ENCODE results near the gene TYW5. TPM values are rescaled to one million over a fixed set of nuclear protein-coding genes. Genes with fewer than 3 reads are reported as not detected.

The TYW5 gene
- total RNA-seq, 5 donors from 2014 or later (not counting 1 experiment from before 2014, with no cell fraction given): 7.9 to 13.1 (median 9.4) TPM

DNA sequence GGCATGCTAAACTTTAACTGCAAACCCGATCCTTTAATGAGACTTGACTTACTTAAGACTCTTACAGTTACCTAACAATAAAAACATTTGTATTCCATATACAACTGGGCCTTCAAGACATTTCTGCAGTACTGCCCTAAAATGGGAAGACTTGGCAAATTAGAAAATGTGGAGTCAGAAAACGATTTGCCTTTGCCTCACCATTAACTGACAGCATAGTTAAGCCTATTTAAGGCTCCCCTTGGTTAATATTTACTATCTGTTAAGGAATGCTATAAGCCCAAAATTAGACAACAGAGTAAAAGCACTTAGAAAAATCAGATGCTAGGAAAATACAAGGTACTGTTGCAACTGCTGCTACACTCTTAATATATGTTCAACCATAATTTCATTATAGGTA lies 18.7 kb downstream of the TYW5 start:
- CTCF ChIA-PET: no interaction called here
- POLR2A ChIA-PET: interaction anchor here in 1 of 2 donors (0.6 kb wide), 1 partner anchor 18 kb away, joined by 4 read pairs; no protein-coding TSS in a partner anchor
- no peaks in the 10 kb centered on the region for H3K9me3 ChIP-seq
- H3K4me3 ChIP-seq (ENCODE audit: control insufficient read depth in 1 of 2, extremely low read depth in 1 of 2, low read length in 1 of 2): no peak overlapping the region
- Mint-ChIP-seq H3K4me1 (peaks cover 0 to 4% (median 2%) of the 10 kb centered on the region in 3 donors), H3K27me3 (no peaks in the 10 kb centered on the region), H3K9me3 (no peaks in the 10 kb centered on the region), H3K27ac (no peak overlapping the region), H3K36me3 (peaks cover 19% of the 10 kb centered on the region), H3K4me3 (no peak overlapping the region)
- WGBS (ENCODE audit: insufficient coverage): no CpG with 5 or more reads among the region's 2 CpGs
- H3K4me1 ChIP-seq (ENCODE audit: control insufficient read depth in 1 of 2, extremely low read depth in 1 of 2, insufficient read depth in 2 of 2, low read length in 2 of 2): no peaks in the 10 kb centered on the region
- no peaks in the 10 kb centered on the region for H3K27me3 ChIP-seq (replicated peaks in 1 of 2; ENCODE audit: control insufficient read depth in 2 of 2, extremely low read depth in 1 of 2, insufficient read depth in 2 of 2, low read length in 1 of 2)
- H3K27ac ChIP-seq (ENCODE audit: low read length): no peak overlapping the region
- peaks cover 0 to 36% of the 10 kb centered on the region in 2 donors for H3K36me3 ChIP-seq (ENCODE audit: control insufficient read depth in 2 of 2, extremely low read depth in 1 of 2, insufficient read depth in 1 of 2, low read length in 1 of 2)
- DNase-seq (no peak), ATAC-seq (replicated peaks in 1 of 4) (no peak)

DNA sequence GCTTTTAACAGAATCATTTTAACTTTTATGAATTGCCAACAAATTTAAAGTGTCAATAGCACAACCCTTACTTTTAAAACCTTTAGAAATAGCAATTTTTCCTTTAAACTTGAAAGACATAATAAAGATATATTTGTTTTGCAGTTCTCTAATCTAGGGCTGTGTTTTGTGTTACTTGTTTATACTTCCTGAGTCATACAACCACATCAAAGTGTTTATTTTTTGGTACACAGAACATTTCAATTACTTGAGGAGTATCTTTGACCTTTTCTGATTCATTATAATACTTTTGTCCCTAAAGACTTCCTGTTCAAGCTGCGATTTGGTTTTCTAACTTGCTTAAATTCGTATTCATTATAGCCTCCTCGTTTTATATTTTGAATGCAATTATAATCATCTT lies 21.8 kb downstream of the TYW5 start:
- ChIA-PET CTCF (interaction anchor here in 1 of 2 donors (0.7 kb wide), 1 partner anchor 55 kb away, joined by 3 read pairs; no protein-coding TSS in a partner anchor), POLR2A (interaction anchor here in 1 of 2 donors (0.6 to 0.8 kb wide), 2 partner anchors 17 to 643 kb away, joined by 3 to 7 read pairs; no protein-coding TSS in a partner anchor)
- no peaks in the 10 kb centered on the region for H3K27me3 ChIP-seq (replicated peaks in 1 of 2; ENCODE audit: control insufficient read depth in 2 of 2, extremely low read depth in 1 of 2, insufficient read depth in 2 of 2, low read length in 1 of 2)
- H3K4me3 ChIP-seq (ENCODE audit: control insufficient read depth in 1 of 2, extremely low read depth in 1 of 2, low read length in 1 of 2): no peak overlapping the region
- H3K9me3 ChIP-seq: no peaks in the 10 kb centered on the region
- Mint-ChIP-seq H3K27me3 (no peaks in the 10 kb centered on the region), H3K27ac (peak overlapping the region; percentile 15 to 28), H3K4me3 (no peak overlapping the region), H3K36me3 (peaks cover 19% of the 10 kb centered on the region), H3K9me3 (no peaks in the 10 kb centered on the region), H3K4me1 (peaks cover 0 to 3% (median 2%) of the 10 kb centered on the region in 3 donors)
- no peak for ATAC-seq (replicated peaks in 1 of 4)
- H3K36me3 ChIP-seq (ENCODE audit: control insufficient read depth in 2 of 2, extremely low read depth in 1 of 2, insufficient read depth in 1 of 2, low read length in 1 of 2): peaks cover 0 to 38% of the 10 kb centered on the region in 2 donors
- WGBS (ENCODE audit: insufficient coverage): no CpG with 5 or more reads among the region's 3 CpGs
- no peak for DNase-seq
- no peak overlapping the region for H3K27ac ChIP-seq (ENCODE audit: low read length)
- no peaks in the 10 kb centered on the region for H3K4me1 ChIP-seq (ENCODE audit: control insufficient read depth in 1 of 2, extremely low read depth in 1 of 2, insufficient read depth in 2 of 2, low read length in 2 of 2)

DNA sequence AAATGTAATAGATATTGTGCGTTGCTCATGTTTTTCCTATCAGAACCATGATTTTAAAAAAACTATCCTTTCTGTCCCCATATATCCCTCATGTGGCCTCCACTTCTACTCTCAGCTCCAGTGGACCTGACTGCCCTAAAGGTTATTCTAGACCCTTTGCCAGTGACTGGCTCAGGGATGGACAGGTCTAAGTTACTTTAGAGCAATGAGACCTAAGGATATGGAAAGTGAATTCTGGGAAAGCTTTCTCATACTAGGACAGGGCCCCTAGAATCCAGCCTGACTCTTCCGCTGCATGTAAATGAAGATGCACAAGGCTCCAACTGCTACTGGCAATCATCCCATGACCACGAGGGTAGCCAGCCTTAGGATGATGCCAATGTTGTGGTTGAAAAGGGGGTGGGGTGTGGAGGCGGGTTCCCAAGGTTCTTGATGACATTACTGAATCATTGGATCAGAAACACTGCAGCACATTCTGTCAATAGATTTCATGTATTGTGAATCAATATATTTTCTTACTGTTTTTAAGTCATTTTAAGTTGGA lies 22.9 kb downstream of the TYW5 start:
- no peaks in the 10 kb centered on the region for H3K9me3 Mint-ChIP-seq
- no peak for ATAC-seq (replicated peaks in 1 of 4)
- H3K27me3 ChIP-seq (replicated peaks in 1 of 2; ENCODE audit: control insufficient read depth in 2 of 2, extremely low read depth in 1 of 2, insufficient read depth in 2 of 2, low read length in 1 of 2): no peaks in the 10 kb centered on the region
- DNase-seq: no peak
- H3K4me1 ChIP-seq (ENCODE audit: control insufficient read depth in 1 of 2, extremely low read depth in 1 of 2, insufficient read depth in 2 of 2, low read length in 2 of 2): no peaks in the 10 kb centered on the region
- H3K4me3 Mint-ChIP-seq: no peak overlapping the region
- H3K27me3 Mint-ChIP-seq: no peaks in the 10 kb centered on the region
- H3K36me3 Mint-ChIP-seq: peaks cover 16% of the 10 kb centered on the region
- H3K4me1 Mint-ChIP-seq: peaks cover 0 to 5% (median 3%) of the 10 kb centered on the region in 3 donors
- 100% methylated on average over 1 of the region's 4 CpGs for WGBS (ENCODE audit: insufficient coverage)
- no peak overlapping the region for H3K27ac Mint-ChIP-seq
- no peaks in the 10 kb centered on the region for H3K9me3 ChIP-seq
- POLR2A ChIA-PET: no interaction called here
- H3K36me3 ChIP-seq (ENCODE audit: control insufficient read depth in 2 of 2, extremely low read depth in 1 of 2, insufficient read depth in 1 of 2, low read length in 1 of 2): peaks cover 0 to 37% of the 10 kb centered on the region in 2 donors
- H3K27ac ChIP-seq (ENCODE audit: low read length): no peak overlapping the region
- no peak overlapping the region for H3K4me3 ChIP-seq (ENCODE audit: control insufficient read depth in 1 of 2, extremely low read depth in 1 of 2, low read length in 1 of 2)
- CTCF ChIA-PET: no interaction called here

DNA sequence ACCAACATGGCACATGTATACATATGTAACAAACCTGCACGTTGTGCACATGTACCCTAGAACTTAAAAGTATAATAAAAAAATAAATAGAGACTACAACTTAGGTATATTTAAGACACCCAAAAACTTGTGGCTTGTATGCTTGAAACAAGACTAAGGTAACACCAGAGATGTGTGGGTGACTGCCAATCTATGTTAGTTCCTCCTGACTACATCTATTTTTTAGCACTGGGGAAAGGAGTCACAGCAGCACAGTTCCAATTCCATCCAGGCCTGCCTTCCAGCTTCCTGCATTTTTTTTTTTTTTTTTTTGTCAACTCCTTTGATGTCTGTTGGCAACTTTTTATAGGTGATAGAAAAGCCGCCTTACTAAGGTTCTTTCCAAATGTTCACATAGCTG lies 26.0 kb downstream of the TYW5 start:
- Mint-ChIP-seq H3K27ac (peak overlapping the region; percentile 41 to 45), H3K4me1 (peaks cover 0 to 7% (median 5%) of the 10 kb centered on the region in 3 donors), H3K36me3 (peaks cover 30% of the 10 kb centered on the region), H3K9me3 (no peaks in the 10 kb centered on the region), H3K27me3 (no peaks in the 10 kb centered on the region), H3K4me3 (no peak overlapping the region)
- H3K27me3 ChIP-seq (replicated peaks in 1 of 2; ENCODE audit: control insufficient read depth in 2 of 2, extremely low read depth in 1 of 2, insufficient read depth in 2 of 2, low read length in 1 of 2): no peaks in the 10 kb centered on the region
- ATAC-seq (replicated peaks in 1 of 4) (no peak), DNase-seq (no peak)
- H3K27ac ChIP-seq (ENCODE audit: low read length): no peak overlapping the region
- POLR2A ChIA-PET: interaction anchor here in 1 of 2 donors (0.5 kb wide), 1 partner anchor 14 kb away, joined by 3 read pairs; no protein-coding TSS in a partner anchor
- H3K4me1 ChIP-seq (ENCODE audit: control insufficient read depth in 1 of 2, extremely low read depth in 1 of 2, insufficient read depth in 2 of 2, low read length in 2 of 2): no peaks in the 10 kb centered on the region
- H3K4me3 ChIP-seq (ENCODE audit: control insufficient read depth in 1 of 2, extremely low read depth in 1 of 2, low read length in 1 of 2): no peak overlapping the region
- H3K9me3 ChIP-seq: no peaks in the 10 kb centered on the region
- WGBS (ENCODE audit: insufficient coverage): no CpG with 5 or more reads among the region's 2 CpGs
- peaks cover 0 to 28% of the 10 kb centered on the region in 2 donors for H3K36me3 ChIP-seq (ENCODE audit: control insufficient read depth in 2 of 2, extremely low read depth in 1 of 2, insufficient read depth in 1 of 2, low read length in 1 of 2)
- CTCF ChIA-PET: no interaction called here

DNA sequence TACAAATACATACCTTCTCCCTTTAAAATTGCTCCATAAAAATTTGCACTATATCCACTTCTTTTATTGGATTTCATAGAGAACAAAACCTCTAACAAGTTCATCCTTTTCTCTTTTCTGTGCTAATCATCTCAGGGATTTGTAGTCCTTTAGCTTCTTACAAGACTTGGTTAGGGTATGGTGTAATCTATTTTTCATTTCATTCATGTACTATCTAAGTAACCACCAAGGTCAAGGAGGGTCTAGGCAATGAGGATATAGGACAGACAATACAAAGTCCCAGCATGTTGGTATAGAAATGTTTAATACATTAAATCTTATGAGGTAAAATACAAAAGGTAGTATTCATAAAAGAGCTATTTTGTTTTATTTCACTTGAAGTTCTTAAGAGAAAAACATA lies 26.7 kb downstream of the TYW5 start:
- no peak overlapping the region for H3K27ac ChIP-seq (ENCODE audit: low read length)
- H3K4me3 Mint-ChIP-seq: no peak overlapping the region
- H3K27me3 Mint-ChIP-seq: no peaks in the 10 kb centered on the region
- no peaks in the 10 kb centered on the region for H3K9me3 Mint-ChIP-seq
- ChIA-PET CTCF (interaction anchor here in 1 of 2 donors (0.7 kb wide), 1 partner anchor 546 kb away, joined by 3 read pairs; no protein-coding TSS in a partner anchor), POLR2A (interaction anchor here in 1 of 2 donors (0.5 to 0.7 kb wide), 2 partner anchors 12 to 470 kb away, joined by 5 to 6 read pairs; no protein-coding TSS in a partner anchor)
- peaks cover 30% of the 10 kb centered on the region for H3K36me3 Mint-ChIP-seq
- H3K4me1 ChIP-seq (ENCODE audit: control insufficient read depth in 1 of 2, extremely low read depth in 1 of 2, insufficient read depth in 2 of 2, low read length in 2 of 2): no peaks in the 10 kb centered on the region
- peaks cover 6 to 11% (median 10%) of the 10 kb centered on the region in 3 donors for H3K4me1 Mint-ChIP-seq
- peaks cover 0 to 28% of the 10 kb centered on the region in 2 donors for H3K36me3 ChIP-seq (ENCODE audit: control insufficient read depth in 2 of 2, extremely low read depth in 1 of 2, insufficient read depth in 1 of 2, low read length in 1 of 2)
- ATAC-seq (replicated peaks in 1 of 4) (no peak), DNase-seq (no peak)
- no peaks in the 10 kb centered on the region for H3K27me3 ChIP-seq (replicated peaks in 1 of 2; ENCODE audit: control insufficient read depth in 2 of 2, extremely low read depth in 1 of 2, insufficient read depth in 2 of 2, low read length in 1 of 2)
- H3K4me3 ChIP-seq (ENCODE audit: control insufficient read depth in 1 of 2, extremely low read depth in 1 of 2, low read length in 1 of 2): no peak overlapping the region
- H3K27ac Mint-ChIP-seq: peak overlapping the region; percentile 3 to 44
- no peaks in the 10 kb centered on the region for H3K9me3 ChIP-seq

DNA sequence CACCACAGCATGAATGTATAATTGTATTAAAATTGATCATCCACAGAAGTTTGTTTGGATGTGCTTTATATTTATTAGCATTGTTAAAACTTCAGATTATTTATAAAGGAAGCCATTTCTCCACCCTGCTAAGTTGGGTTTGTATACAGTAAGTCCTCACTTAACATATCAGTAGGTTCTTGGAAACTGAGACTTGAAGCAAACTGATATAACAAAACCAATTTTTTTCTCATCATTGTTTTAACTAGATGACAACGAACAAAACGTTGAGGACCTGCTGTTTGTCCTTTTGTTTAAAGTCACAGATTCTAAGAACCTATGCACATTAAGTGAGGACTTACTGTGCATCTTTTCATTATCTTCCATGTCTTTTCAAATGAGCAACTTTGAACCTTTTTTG lies 27.1 kb downstream of the TYW5 start:
- DNase-seq: no peak
- 88% methylated on average over 2 of the region's 2 CpGs for WGBS (ENCODE audit: insufficient coverage)
- Mint-ChIP-seq H3K4me1 (peaks cover 6 to 10% (median 8%) of the 10 kb centered on the region in 3 donors), H3K27ac (peak overlapping the region; percentile 3 to 61), H3K9me3 (no peaks in the 10 kb centered on the region), H3K27me3 (no peaks in the 10 kb centered on the region), H3K36me3 (peaks cover 30% of the 10 kb centered on the region), H3K4me3 (no peak overlapping the region)
- Histone ChIP-seq H3K4me3 (ENCODE audit: control insufficient read depth in 1 of 2, extremely low read depth in 1 of 2, low read length in 1 of 2) (no peak overlapping the region), H3K9me3 (no peaks in the 10 kb centered on the region), H3K36me3 (ENCODE audit: control insufficient read depth in 2 of 2, extremely low read depth in 1 of 2, insufficient read depth in 1 of 2, low read length in 1 of 2) (peaks cover 0 to 28% of the 10 kb centered on the region in 2 donors), H3K27ac (ENCODE audit: low read length) (no peak overlapping the region), H3K4me1 (ENCODE audit: control insufficient read depth in 1 of 2, extremely low read depth in 1 of 2, insufficient read depth in 2 of 2, low read length in 2 of 2) (no peaks in the 10 kb centered on the region), H3K27me3 (replicated peaks in 1 of 2; ENCODE audit: control insufficient read depth in 2 of 2, extremely low read depth in 1 of 2, insufficient read depth in 2 of 2, low read length in 1 of 2) (no peaks in the 10 kb centered on the region)
- ChIA-PET POLR2A (interaction anchor here in 1 of 2 donors (0.5 to 0.7 kb wide), 2 partner anchors 12 to 469 kb away, joined by 5 to 6 read pairs; no protein-coding TSS in a partner anchor), CTCF (interaction anchor here in 1 of 2 donors (0.7 kb wide), 1 partner anchor 546 kb away, joined by 3 read pairs; no protein-coding TSS in a partner anchor)
- no peak for ATAC-seq (replicated peaks in 1 of 4)

All from T-cell (primary cell).